Astrocyte of the spinal cord (primary cell): Measurements from ENCODE around the gene KIFAP3.

Experiments
- DNase-seq: peaks from one replicate; pipeline ENCODE4 v3.0.0; 2011; ENCODE audit warnings: low read depth, low spot score
- H3K4me3 ChIP-seq: 2 replicates; pipeline ENCODE4 v1.5.1; 2011; ENCODE audit warnings: low read depth, mild to moderate bottlenecking, low read length, moderate library complexity
- in situ Hi-C: cut with HindIII; loops from 2 replicates; pipeline ENCODE4 v1.10.0; 2017; ENCODE audit warnings: low sequenced_read_pairs
- TF ChIP-seq, protein P1 (sequence below): IDR thresholded peaks from 2 replicates; pipeline ENCODE4 v1.5.1; 2012; ENCODE audit warnings: low read depth, mild to moderate bottlenecking, low read length, inconsistent platforms

The KIFAP3 gene

DNA sequence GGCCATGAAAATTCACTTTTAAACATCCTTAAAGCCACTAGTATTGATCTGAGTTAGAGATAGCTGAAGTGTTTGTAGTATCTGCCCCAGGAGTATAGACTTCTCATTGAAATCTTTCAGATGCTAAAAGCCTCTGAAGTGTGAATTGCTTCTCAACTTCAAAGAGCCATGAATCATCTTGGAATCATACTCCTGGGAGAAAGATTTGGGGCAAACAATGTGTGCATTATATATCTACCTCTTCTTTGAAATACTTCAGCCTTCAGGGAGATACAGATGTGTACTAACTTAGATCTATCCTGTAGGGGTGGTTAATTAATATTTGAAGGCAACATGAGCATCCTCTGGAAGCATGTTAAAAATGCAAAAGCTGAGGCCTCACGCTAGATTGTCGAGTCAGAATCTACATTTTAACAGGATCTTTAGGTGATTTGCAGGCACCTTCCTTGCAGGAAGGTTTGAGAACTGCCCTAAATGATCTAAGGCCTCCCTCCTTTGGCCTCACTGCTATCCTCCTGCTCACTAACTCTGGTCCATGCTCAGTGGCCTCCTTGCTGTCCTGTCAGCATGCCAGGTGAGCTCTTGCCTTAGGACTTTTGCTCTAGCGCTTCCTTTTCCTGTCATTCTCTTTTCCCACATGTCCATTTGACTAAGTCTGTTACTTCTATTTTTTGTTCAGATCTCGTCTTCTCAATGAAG, 174.8 kb downstream of the KIFAP3 start:
- in situ Hi-C loops, result no loop called here
- DNase-seq, result no peak
- TF ChIP-seq, protein P1, sequence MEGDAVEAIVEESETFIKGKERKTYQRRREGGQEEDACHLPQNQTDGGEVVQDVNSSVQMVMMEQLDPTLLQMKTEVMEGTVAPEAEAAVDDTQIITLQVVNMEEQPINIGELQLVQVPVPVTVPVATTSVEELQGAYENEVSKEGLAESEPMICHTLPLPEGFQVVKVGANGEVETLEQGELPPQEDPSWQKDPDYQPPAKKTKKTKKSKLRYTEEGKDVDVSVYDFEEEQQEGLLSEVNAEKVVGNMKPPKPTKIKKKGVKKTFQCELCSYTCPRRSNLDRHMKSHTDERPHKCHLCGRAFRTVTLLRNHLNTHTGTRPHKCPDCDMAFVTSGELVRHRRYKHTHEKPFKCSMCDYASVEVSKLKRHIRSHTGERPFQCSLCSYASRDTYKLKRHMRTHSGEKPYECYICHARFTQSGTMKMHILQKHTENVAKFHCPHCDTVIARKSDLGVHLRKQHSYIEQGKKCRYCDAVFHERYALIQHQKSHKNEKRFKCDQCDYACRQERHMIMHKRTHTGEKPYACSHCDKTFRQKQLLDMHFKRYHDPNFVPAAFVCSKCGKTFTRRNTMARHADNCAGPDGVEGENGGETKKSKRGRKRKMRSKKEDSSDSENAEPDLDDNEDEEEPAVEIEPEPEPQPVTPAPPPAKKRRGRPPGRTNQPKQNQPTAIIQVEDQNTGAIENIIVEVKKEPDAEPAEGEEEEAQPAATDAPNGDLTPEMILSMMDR, result no peak

DNA sequence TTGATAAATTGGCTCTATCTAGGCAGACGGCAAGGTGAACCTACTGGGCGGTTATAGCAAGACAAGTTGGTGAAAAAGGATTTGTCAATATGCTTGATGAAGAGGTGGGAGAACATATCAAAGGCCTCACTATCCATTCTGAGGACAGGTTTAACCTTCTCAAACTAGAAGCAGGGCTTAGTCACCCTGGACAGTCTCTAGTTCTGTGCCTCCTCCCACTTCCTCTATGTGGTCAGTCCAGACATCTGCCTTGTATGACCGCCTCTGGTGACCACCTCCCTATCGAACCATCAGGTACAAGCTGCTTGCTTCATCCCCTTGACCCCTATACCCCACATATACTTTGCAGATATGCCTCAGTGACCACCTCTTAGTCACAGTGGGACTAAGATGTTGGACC, 178.5 kb downstream of the KIFAP3 start:
- TF ChIP-seq, protein P1, result no peak
- DNase-seq, result no peak
- H3K4me3 ChIP-seq, result no peak overlapping the region
- in situ Hi-C loops, result no loop called here

More for the DNA sequence above, 174.8 kb downstream of the KIFAP3 start:
- H3K4me3 ChIP-seq, result no peak overlapping the region

DNA sequence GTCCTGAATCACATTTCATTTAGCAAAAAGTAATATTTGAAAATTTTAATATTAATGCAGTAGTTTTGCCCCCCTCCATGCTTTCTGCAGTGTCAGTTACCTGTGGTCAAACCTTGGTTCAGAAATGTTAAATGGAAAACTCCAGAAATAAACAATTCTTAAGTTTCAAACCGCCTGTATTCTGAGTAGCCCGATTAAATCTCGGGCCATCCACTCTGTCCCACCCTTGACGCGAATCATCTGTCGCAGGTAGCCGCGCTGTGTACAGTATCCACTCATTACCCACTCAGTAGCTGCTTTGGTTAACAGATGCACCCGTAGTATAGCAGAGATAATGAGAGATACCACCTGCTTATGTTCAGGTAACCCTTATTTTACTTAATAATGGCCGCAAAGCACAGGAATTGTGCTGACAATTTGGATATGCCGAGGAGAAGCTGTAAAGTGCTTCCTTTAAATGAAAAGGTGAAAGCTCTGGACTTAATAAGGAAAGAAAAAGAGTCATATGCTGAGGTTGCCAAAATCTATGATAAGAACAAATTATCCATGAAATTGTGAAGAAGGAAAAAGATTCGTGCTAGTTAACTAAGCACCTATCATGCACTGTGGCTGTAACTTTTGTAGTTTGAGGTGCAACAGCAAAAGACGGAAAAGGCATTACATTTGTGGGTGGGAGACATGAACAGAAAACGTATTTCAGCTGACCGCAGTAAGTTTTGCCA, 179.9 kb downstream of the KIFAP3 start:
- H3K4me3 ChIP-seq, result peak overlapping the region; percentile 76
- DNase-seq, result no peak
- TF ChIP-seq, protein P1, result no peak
- in situ Hi-C loops, result no loop called here

DNA sequence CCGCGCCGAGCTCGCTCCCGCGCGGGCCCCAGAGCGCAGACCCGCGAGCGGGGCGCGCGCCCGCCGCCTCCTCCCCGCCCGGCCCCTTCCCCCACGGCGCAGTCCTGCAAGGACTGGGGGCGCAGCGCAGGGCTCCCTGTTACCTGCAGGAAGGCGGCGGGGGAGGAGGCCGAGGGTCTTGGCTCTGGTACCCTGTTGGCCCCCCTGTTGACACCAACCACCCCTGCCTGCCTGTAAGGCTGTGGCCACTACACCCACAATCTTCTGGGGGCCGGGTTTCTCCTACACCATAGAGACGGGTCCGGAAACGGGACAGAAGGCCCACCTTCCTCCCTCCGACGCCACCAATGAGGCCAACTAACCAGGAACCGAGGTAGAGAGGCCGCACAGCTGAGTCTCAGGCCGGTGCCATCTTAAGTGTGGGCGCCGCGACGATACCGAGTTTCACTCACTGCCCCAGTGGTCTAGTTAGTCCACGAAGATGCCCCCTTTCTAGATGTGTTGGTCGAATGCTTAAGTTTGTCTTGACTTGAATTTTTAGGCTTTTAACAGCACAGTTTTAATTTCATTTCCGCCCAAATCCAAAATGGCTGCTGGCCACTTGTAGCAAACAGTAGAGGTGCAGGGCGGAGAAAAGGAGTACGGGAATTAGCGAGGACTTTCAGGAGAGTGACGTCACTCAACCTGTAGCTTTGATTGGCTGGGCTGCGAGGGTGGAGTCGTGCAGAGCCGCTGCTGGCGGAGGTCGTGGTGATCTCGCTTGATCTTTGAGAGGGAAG, 180.7 kb downstream of the KIFAP3 start, which contains the start of gene SCYL3:
Gene SCYL3 (minus strand): TSS at position 252 of the 779 bp plus-strand sequence. CDS start 5,056 bp downstream, outside the sequence.
- TF ChIP-seq, protein P1, result no peak
- in situ Hi-C loops, result no loop called here
- peak; percentile 99 for DNase-seq
- peak within 1 kb of the TSS; percentile 76 for H3K4me3 ChIP-seq

DNA sequence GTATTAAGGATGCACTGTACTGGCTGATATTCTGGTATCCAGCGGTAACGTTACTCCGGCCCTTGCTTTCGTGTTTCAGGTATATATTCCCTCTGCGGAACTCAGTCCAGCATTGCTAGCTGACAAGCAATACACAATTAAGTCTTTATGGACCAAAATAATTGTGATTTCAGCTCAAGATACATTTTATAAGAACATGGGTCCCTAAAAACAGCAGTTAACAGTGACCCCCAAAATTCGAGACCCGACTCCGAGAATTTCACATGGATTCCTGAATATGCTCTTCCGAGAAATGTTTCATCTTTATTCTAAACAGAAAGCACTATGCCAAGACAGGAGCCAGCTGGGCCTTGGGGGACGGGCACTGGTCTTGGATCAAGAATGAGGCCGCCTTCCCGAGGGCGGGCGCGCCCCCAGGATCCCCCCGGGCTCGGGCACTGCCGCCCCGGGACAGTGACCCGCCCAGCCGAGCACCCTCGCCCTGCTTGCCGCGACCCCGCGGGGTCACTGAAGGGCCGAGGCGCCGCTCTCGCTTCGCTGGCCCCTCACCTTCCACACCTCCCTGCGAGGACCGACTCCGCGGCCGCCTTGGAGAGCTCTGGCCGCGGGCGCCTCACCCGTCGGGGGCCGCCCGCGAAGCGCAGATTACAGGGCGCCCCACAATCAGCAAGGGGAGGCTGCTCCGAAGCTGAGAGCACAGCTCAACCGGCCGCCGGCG, 181.4 kb downstream of the KIFAP3 start:
- DNase-seq, result peak; percentile 39
- in situ Hi-C loops, result no loop called here
- TF ChIP-seq, protein P1, result no peak
- H3K4me3 ChIP-seq, result peak overlapping the region; percentile 76
